CD4-positive, alpha-beta T cell treated with Interleukin-4 for 4 hours (primary cell): ENCODE results near the gene EOMES.
A peak's percentile ranks its signal among the peaks of the same experiment; 100 is the strongest.

ENCODE experiments used
- DNase-seq: peaks from one replicate; pipeline ENCODE4 v3.0.0-alpha.2; 2020

EOMES gene

GRCh38 chr3:27719314-27720003, 2.7 kb downstream of the EOMES start:
- DNase-seq: no peak

- peak; percentile 24 for DNase-seq
Observed at GRCh38 chr3:27718459-27718858, 3.7 kb downstream of the EOMES start.

- no peak for DNase-seq
Observed at GRCh38 chr3:27717200-27717852, 4.8 kb downstream of the EOMES start.

GRCh38 chr3:27716309-27716708, 5.8 kb downstream of the EOMES start:
- DNase-seq: no peak

GRCh38 chr3:27715863-27716262, 6.3 kb downstream of the EOMES start:
- DNase-seq: no peak

- DNase-seq: no peak
Observed at GRCh38 chr3:27715454-27715806, 6.7 kb downstream of the EOMES start.

GRCh38 chr3:27714692-27715453, 7.2 kb downstream of the EOMES start:
- DNase-seq: peak; percentile 26

- peak; percentile 36 for DNase-seq
Observed at GRCh38 chr3:27714146-27714526, 8.0 kb downstream of the EOMES start.

GRCh38 chr3:27713435-27714145, 8.5 kb downstream of the EOMES start:
- no peak for DNase-seq

- DNase-seq: no peak
Observed at GRCh38 chr3:27713078-27713423, 9.1 kb downstream of the EOMES start.

GRCh38 chr3:27712136-27713077, 9.7 kb downstream of the EOMES start:
- peak; percentile 85 for DNase-seq

- no peak for DNase-seq
Observed at GRCh38 chr3:27708250-27708649, 13.9 kb downstream of the EOMES start.

GRCh38 chr3:27699067-27699466, 23.1 kb downstream of the EOMES start:
- no peak for DNase-seq

GRCh38 chr3:27696906-27697305, 25.2 kb downstream of the EOMES start:
- no peak for DNase-seq

- DNase-seq: no peak
Observed at GRCh38 chr3:27695636-27696035, 26.5 kb downstream of the EOMES start.

- no peak for DNase-seq
Observed at GRCh38 chr3:27688053-27688452, 34.1 kb downstream of the EOMES start.

GRCh38 chr3:27686642-27687041, 35.5 kb downstream of the EOMES start:
- no peak for DNase-seq

- DNase-seq: no peak
Observed at GRCh38 chr3:27685474-27685873, 36.6 kb downstream of the EOMES start.

- DNase-seq: no peak
Observed at GRCh38 chr3:27684302-27684701, 37.8 kb downstream of the EOMES start.

GRCh38 chr3:27681249-27681748, 40.8 kb downstream of the EOMES start:
- peak; percentile 58 for DNase-seq

- DNase-seq: no peak
Observed at GRCh38 chr3:27680517-27681246, 41.4 kb downstream of the EOMES start.
